Parathyroid adenoma (tissue), 2 donors: ENCODE data around the gene SLC2A13.

Experiments used
- H2AFZ ChIP-seq: fragments of 300-600 bp; sonication (generic); one replicate; pipeline ENCODE4 v1.7.0; 2017; ENCODE audit warnings: antibody characterized with exemption, mild to moderate bottlenecking
- H3K27ac ChIP-seq: fragments of 300-600 bp; sonication (generic); one replicate; pipeline ENCODE4 v1.7.0; 2017
- H3K27me3 ChIP-seq: fragments of 300-600 bp; sonication (generic); one replicate; pipeline ENCODE4 v1.7.0; 2017; ENCODE audit warnings: low read length; ENCODE audit not compliant: control insufficient read depth, insufficient read depth
- H3K36me3 ChIP-seq: fragments of 300-600 bp; sonication (generic); one replicate; pipeline ENCODE4 v1.7.0; 2017; ENCODE audit warnings: low read length; ENCODE audit not compliant: control insufficient read depth, insufficient read depth
- H3K4me1 ChIP-seq: fragments of 300-600 bp; sonication (generic); one replicate; pipeline ENCODE4 v1.7.0; 2017; ENCODE audit warnings: control low read depth
- H3K4me2 ChIP-seq: fragments of 300-600 bp; sonication (generic); one replicate; pipeline ENCODE4 v1.7.0; 2017; ENCODE audit warnings: low read length
- H3K4me3 ChIP-seq: fragments of 300-600 bp; sonication (generic); one replicate; pipeline ENCODE4 v1.7.0; 2017; ENCODE audit warnings: low read depth, low read length
- H3K79me2 ChIP-seq: fragments of 300-600 bp; sonication (generic); one replicate; pipeline ENCODE4 v1.7.0; 2017; ENCODE audit warnings: control low read depth
- H3K9ac ChIP-seq: fragments of 300-600 bp; sonication (generic); one replicate; pipeline ENCODE4 v1.7.0; 2017; ENCODE audit warnings: mild to moderate bottlenecking
- H3K9me3 ChIP-seq: fragments of 300-600 bp; sonication (generic); one replicate; pipeline ENCODE4 v1.7.0; 2017; ENCODE audit warnings: low read length; ENCODE audit not compliant: control insufficient read depth
- CTCF ChIP-seq: fragments of 300-600 bp; sonication (generic); IDR thresholded peaks from one replicate; pipeline ENCODE4 v1.7.0; 2017; ENCODE audit warnings: antibody characterized with exemption, mild to moderate bottlenecking
- donor health status: primary hyperparathyroidism.

SLC2A13 gene

GRCh38 chr12:39958377-39958776, 147.5 kb downstream of the SLC2A13 start:
- H3K4me2 ChIP-seq = no peak overlapping the region
- peaks cover 45% of the 10 kb centered on the region for H3K79me2 ChIP-seq
- H2AFZ ChIP-seq = no peak overlapping the region
- no peak overlapping the region for H3K9ac ChIP-seq
- peaks cover 6% of the 10 kb centered on the region for H3K4me1 ChIP-seq
- H3K27ac ChIP-seq = no peak overlapping the region
- no peak overlapping the region for H3K4me3 ChIP-seq
- H3K9me3 ChIP-seq = no peaks in the 10 kb centered on the region
- H3K27me3 ChIP-seq = no peaks in the 10 kb centered on the region
- H3K36me3 ChIP-seq = no peaks in the 10 kb centered on the region
- TF ChIP-seq CTCF = no peak

- Histone ChIP-seq H3K4me2 (no peak overlapping the region), H2AFZ (no peak overlapping the region), H3K9ac (no peak overlapping the region), H3K27me3 (no peaks in the 10 kb centered on the region), H3K4me1 (peaks cover 6% of the 10 kb centered on the region), H3K4me3 (no peak overlapping the region), H3K79me2 (peaks cover 37% of the 10 kb centered on the region), H3K27ac (no peak overlapping the region), H3K36me3 (no peaks in the 10 kb centered on the region), H3K9me3 (no peaks in the 10 kb centered on the region)
- no peak for TF ChIP-seq CTCF
Observed at GRCh38 chr12:39956725-39957124, 149.2 kb downstream of the SLC2A13 start.

GRCh38 chr12:39946361-39947280, 159.3 kb downstream of the SLC2A13 start:
- peaks cover 20% of the 10 kb centered on the region for H3K79me2 ChIP-seq
- H3K4me3 ChIP-seq = no peak overlapping the region
- no peaks in the 10 kb centered on the region for H3K4me1 ChIP-seq
- H3K9ac ChIP-seq = no peak overlapping the region
- H3K27me3 ChIP-seq = no peaks in the 10 kb centered on the region
- H3K27ac ChIP-seq = no peak overlapping the region
- H3K4me2 ChIP-seq = no peak overlapping the region
- no peak for TF ChIP-seq CTCF
- no peaks in the 10 kb centered on the region for H3K36me3 ChIP-seq
- no peak overlapping the region for H2AFZ ChIP-seq
- no peaks in the 10 kb centered on the region for H3K9me3 ChIP-seq

GRCh38 chr12:39937119-39937518, 168.8 kb downstream of the SLC2A13 start:
- Histone ChIP-seq H3K4me2 (no peak overlapping the region), H3K36me3 (no peaks in the 10 kb centered on the region), H3K9ac (no peak overlapping the region), H3K4me1 (no peaks in the 10 kb centered on the region), H2AFZ (no peak overlapping the region), H3K4me3 (no peak overlapping the region), H3K27me3 (no peaks in the 10 kb centered on the region), H3K79me2 (peaks cover 4% of the 10 kb centered on the region), H3K9me3 (no peaks in the 10 kb centered on the region), H3K27ac (no peak overlapping the region)
- TF ChIP-seq CTCF = no peak

GRCh38 chr12:39935839-39936238, 170.0 kb downstream of the SLC2A13 start:
- no peaks in the 10 kb centered on the region for H3K27me3 ChIP-seq
- H3K27ac ChIP-seq = no peak overlapping the region
- no peak for TF ChIP-seq CTCF
- no peaks in the 10 kb centered on the region for H3K4me1 ChIP-seq
- H3K4me3 ChIP-seq = no peak overlapping the region
- H3K79me2 ChIP-seq = no peaks in the 10 kb centered on the region
- H2AFZ ChIP-seq = no peak overlapping the region
- H3K9me3 ChIP-seq = no peaks in the 10 kb centered on the region
- no peak overlapping the region for H3K9ac ChIP-seq
- no peak overlapping the region for H3K4me2 ChIP-seq
- no peaks in the 10 kb centered on the region for H3K36me3 ChIP-seq
